HEK293T (cell line): Measurements from ENCODE around the gene FHOD3.

Experiments used
- FOXA1 ChIP-seq: fragments of 450-650 bp; IDR thresholded peaks from 2 replicates; pipeline ENCODE4 v1.6.1; 2016; ENCODE audit warnings: mild to moderate bottlenecking
- HDGF ChIP-seq: fragments of 450-650 bp; IDR thresholded peaks from 2 replicates; pipeline ENCODE4 v1.6.1; 2017; ENCODE audit warnings: antibody characterized with exemption, borderline replicate concordance

GRCh38 chr18:36771245-36771644, 473.7 kb downstream of the FHOD3 start:
- TF ChIP-seq HDGF: no peak
- TF ChIP-seq FOXA1: no peak
